ENCODE data around the gene POGLUT2.

Gene POGLUT2

GRCh38 chr13:102770435-102770834 is 28.3 kb downstream of the POGLUT2 start:
- DNase-seq (ENCODE audit: low read depth in 1 of 2, low spot score in 1 of 2) = no peak

- no peak for DNase-seq (ENCODE audit: low read depth in 1 of 2, low spot score in 1 of 2)
These were observed 29.1 kb downstream of the POGLUT2 start for GRCh38 chr13:102769679-102770078.

- DNase-seq (ENCODE audit: low read depth in 1 of 2, low spot score in 1 of 2) = no peak
These were observed 29.9 kb downstream of the POGLUT2 start for GRCh38 chr13:102768909-102769308.

- no peak for DNase-seq (ENCODE audit: low read depth in 1 of 2, low spot score in 1 of 2)
These were observed 35.0 kb downstream of the POGLUT2 start for GRCh38 chr13:102763741-102764140.

- no peak for DNase-seq (ENCODE audit: low read depth in 1 of 2, low spot score in 1 of 2)
These were observed 37.7 kb downstream of the POGLUT2 start for GRCh38 chr13:102761071-102761470.

- no peak for DNase-seq (ENCODE audit: low read depth in 1 of 2, low spot score in 1 of 2)
These were observed 39.9 kb downstream of the POGLUT2 start for GRCh38 chr13:102758842-102759241.

GRCh38 chr13:102757006-102757405 is 41.8 kb downstream of the POGLUT2 start:
- DNase-seq (ENCODE audit: low read depth in 1 of 2, low spot score in 1 of 2) = no peak

- DNase-seq (ENCODE audit: low read depth in 1 of 2, low spot score in 1 of 2) = no peak
These were observed 46.9 kb downstream of the POGLUT2 start for GRCh38 chr13:102751886-102752285.

- DNase-seq (ENCODE audit: low read depth in 1 of 2, low spot score in 1 of 2) = no peak
These were observed 56.3 kb downstream of the POGLUT2 start for GRCh38 chr13:102742506-102742905.

GRCh38 chr13:102742101-102742500 is 56.7 kb downstream of the POGLUT2 start:
- no peak for DNase-seq (ENCODE audit: low read depth in 1 of 2, low spot score in 1 of 2)
